SJSA1 (cell line): ENCODE results near the gene CDKAL1. TPM values are rescaled to one million over a fixed set of nuclear protein-coding genes. Genes with fewer than 3 reads are reported as not detected.
"Not testable (repeated sequence)": the region's sequence is repeated elsewhere in the genome, so short reads cannot be mapped to it uniquely, and the experiment has no call there.

ENCODE experiments used
- DNase-seq, 2 experiments: peaks; one replicate each; pipeline ENCODE4 v3.0.0-alpha.2; 2015 to 2020; ENCODE audit warnings: low spot score in 2 of 2, low read depth in 1 of 2
- H3K27ac ChIP-seq: fragments of 250-450 bp; sonication (Bioruptor Pico); 2 replicates; pipeline ENCODE4 v1.5.1; 2020; ENCODE audit warnings: mild to moderate bottlenecking, moderate library complexity
- H3K27me3 ChIP-seq: fragments of 250-450 bp; sonication (Bioruptor Pico); replicated peaks from 2 replicates; pipeline ENCODE4 v1.5.1; 2020; ENCODE audit warnings: mild to moderate bottlenecking, moderate library complexity
- H3K36me3 ChIP-seq: fragments of 250-450 bp; sonication (Bioruptor Pico); 2 replicates; pipeline ENCODE4 v1.5.1; 2020; ENCODE audit warnings: mild to moderate bottlenecking
- H3K4me1 ChIP-seq: fragments of 250-450 bp; sonication (Bioruptor Pico); replicated peaks from 2 replicates; pipeline ENCODE4 v1.6.1; 2021; ENCODE audit warnings: mild to moderate bottlenecking
- H3K4me3 ChIP-seq: fragments of 250-450 bp; sonication (Bioruptor Pico); 2 replicates; pipeline ENCODE4 v1.5.1; 2020; ENCODE audit warnings: mild to moderate bottlenecking
- H3K9me3 ChIP-seq: fragments of 250-450 bp; sonication (Bioruptor Pico); replicated peaks from 2 replicates; pipeline ENCODE4 v1.5.1; 2020; ENCODE audit warnings: mild to moderate bottlenecking
- total RNA-seq: library from RNA; depleted of rRNA; stranded (reverse); fragments of >200 nt; shearing (Covaris generic); gene quantifications from 2 replicates; pipeline ENCODE4 v1.2.3, GENCODE V29; 2014

CDKAL1 gene
- total RNA-seq, 1 experiment from 2014 or later: 25.7 TPM

- Histone ChIP-seq H3K36me3 (no peaks in the 10 kb centered on the region), H3K9me3 (no peaks in the 10 kb centered on the region), H3K27ac (no peak overlapping the region), H3K4me3 (no peak overlapping the region), H3K27me3 (no peaks in the 10 kb centered on the region), H3K4me1 (no peaks in the 10 kb centered on the region)
- no peak for DNase-seq
Observed at GRCh38 chr6:20900389-20901160, 366.3 kb downstream of the CDKAL1 start.

GRCh38 chr6:20905377-20905776 lies 371.1 kb downstream of the CDKAL1 start:
- no peak overlapping the region for H3K4me3 ChIP-seq
- H3K27me3 ChIP-seq: no peaks in the 10 kb centered on the region
- DNase-seq: no peak
- peaks cover 11% of the 10 kb centered on the region for H3K4me1 ChIP-seq
- no peaks in the 10 kb centered on the region for H3K36me3 ChIP-seq
- H3K9me3 ChIP-seq: no peaks in the 10 kb centered on the region
- no peak overlapping the region for H3K27ac ChIP-seq

DNA sequence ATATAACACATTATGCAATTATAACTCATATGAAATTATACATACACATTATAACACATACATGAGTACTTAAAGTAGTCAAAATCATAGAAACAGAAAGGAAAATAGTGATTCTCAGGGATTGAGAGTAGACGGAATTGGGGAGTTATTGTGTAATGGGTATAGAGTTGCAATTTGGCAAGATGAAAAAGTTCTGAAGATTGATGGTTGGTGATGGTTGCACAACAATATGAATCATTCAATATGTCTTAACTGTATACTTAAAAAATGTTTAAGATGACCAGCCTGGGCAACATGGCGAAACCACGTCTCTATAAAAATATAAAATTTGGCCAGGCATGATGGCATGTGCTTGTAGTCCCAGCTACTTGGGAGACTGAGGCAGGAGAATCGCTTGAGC lies 372.7 kb downstream of the CDKAL1 start:
- Histone ChIP-seq H3K27me3 (no peaks in the 10 kb centered on the region), H3K9me3 (no peaks in the 10 kb centered on the region), H3K27ac (no peak overlapping the region), H3K4me3 (no peak overlapping the region), H3K4me1 (peaks cover 25% of the 10 kb centered on the region), H3K36me3 (no peaks in the 10 kb centered on the region)
- no peak for DNase-seq

DNA sequence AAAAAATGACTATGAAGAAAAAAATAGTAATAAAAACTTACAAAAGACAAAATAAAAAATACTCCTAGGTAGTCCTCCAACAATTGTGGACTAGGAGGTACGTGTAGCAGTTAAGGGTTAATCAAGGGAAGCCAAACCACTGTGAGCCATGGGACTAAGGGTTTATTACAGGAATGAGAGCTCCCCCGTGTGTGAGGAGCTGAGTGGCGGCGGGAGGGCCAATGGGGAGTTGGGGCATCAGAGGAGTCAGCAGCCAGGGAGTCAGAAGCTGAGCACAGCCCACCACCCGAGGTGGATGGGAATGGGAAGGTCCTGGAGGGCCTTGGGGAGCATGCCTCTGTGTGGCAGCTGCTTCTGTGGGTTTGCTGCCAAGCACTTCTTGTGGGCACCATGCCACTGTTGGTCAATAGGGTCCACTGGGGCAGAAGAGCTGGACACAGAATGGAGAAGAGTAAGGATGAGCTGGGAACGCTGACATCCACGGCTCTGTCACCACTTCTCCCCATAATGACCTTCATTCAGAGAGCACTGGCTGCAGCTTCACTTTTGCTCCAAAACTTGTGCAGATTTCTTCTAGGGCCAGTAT lies 373.3 kb downstream of the CDKAL1 start:
- Histone ChIP-seq H3K36me3 (no peaks in the 10 kb centered on the region), H3K9me3 (no peaks in the 10 kb centered on the region), H3K4me1 (peaks cover 32% of the 10 kb centered on the region), H3K27me3 (no peaks in the 10 kb centered on the region), H3K4me3 (no peak overlapping the region), H3K27ac (no peak overlapping the region)
- no peak for DNase-seq

GRCh38 chr6:20909621-20910020 lies 375.4 kb downstream of the CDKAL1 start:
- H3K27me3 ChIP-seq: no peaks in the 10 kb centered on the region
- DNase-seq: no peak
- H3K4me3 ChIP-seq: no peak overlapping the region
- H3K4me1 ChIP-seq: peaks cover 32% of the 10 kb centered on the region
- H3K9me3 ChIP-seq: no peaks in the 10 kb centered on the region
- no peaks in the 10 kb centered on the region for H3K36me3 ChIP-seq
- H3K27ac ChIP-seq: no peak overlapping the region

- DNase-seq: peak in 1 of 2 experiments; percentile 60
- H3K4me1 ChIP-seq: peaks cover 32% of the 10 kb centered on the region
- no peak overlapping the region for H3K4me3 ChIP-seq
- no peaks in the 10 kb centered on the region for H3K36me3 ChIP-seq
- H3K27ac ChIP-seq: 0 out of 2 replicates have a peak overlapping the region, but pooled peaks have one; percentile 7
- H3K27me3 ChIP-seq: no peaks in the 10 kb centered on the region
- no peaks in the 10 kb centered on the region; the same call in 1 of the 2 replicates for H3K9me3 ChIP-seq
Observed at GRCh38 chr6:20911712-20912111, 377.5 kb downstream of the CDKAL1 start.

DNA sequence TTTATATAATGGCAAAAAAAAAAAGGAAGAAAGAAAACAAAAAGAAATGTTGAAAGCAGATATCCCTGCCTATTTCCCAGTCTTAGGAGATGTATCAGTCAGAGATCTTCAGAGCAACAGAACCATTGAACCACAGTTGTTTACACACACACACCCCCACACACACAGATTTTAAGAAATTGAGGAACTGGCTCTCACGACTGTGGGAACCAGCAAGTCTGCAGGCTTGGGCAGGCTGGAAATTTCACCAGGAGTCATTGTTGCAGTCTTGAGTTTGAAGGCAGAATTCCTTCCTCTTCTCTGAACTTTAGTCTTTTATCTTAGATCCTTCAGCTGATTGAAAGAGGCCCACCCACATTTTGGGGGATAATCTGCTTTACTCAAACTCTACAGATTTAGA lies 380.9 kb downstream of the CDKAL1 start:
- DNase-seq: no peak
- no peak overlapping the region for H3K4me3 ChIP-seq
- no peaks in the 10 kb centered on the region for H3K27me3 ChIP-seq
- peaks cover 21% of the 10 kb centered on the region for H3K4me1 ChIP-seq
- H3K9me3 ChIP-seq: no peaks in the 10 kb centered on the region; the same call in 1 of the 2 replicates
- no peak overlapping the region for H3K27ac ChIP-seq
- H3K36me3 ChIP-seq: no peaks in the 10 kb centered on the region

GRCh38 chr6:20915626-20916025 lies 381.4 kb downstream of the CDKAL1 start:
- Histone ChIP-seq H3K27ac (no peak overlapping the region), H3K9me3 (no peaks in the 10 kb centered on the region; the same call in 1 of the 2 replicates), H3K4me1 (peaks cover 20% of the 10 kb centered on the region), H3K36me3 (no peaks in the 10 kb centered on the region), H3K27me3 (no peaks in the 10 kb centered on the region), H3K4me3 (no peak overlapping the region)
- no peak for DNase-seq

GRCh38 chr6:20916086-20916485 lies 381.8 kb downstream of the CDKAL1 start:
- DNase-seq: no peak
- H3K4me1 ChIP-seq: peaks cover 16% of the 10 kb centered on the region
- H3K36me3 ChIP-seq: no peaks in the 10 kb centered on the region
- no peaks in the 10 kb centered on the region for H3K27me3 ChIP-seq
- no peaks in the 10 kb centered on the region; the same call in 1 of the 2 replicates for H3K9me3 ChIP-seq
- H3K27ac ChIP-seq: no peak overlapping the region
- H3K4me3 ChIP-seq: no peak overlapping the region

DNA sequence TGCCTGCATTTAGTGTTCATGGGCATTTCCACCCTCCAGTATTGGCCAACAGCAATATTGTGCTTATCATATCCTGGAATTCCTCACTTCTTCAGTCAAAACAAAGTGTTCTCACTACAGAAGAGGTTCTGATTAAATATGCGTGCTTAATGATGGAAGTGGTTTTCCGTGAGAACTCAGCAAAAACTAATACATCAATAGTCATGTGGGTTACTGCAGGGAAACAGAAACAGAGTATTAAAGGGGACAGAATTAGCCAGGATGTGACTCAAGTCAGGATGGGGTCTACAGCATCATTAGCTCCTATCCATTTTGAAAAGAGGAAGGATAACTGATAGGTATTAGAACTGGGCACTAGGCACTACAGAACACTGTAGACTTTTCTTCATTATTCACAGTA lies 384.6 kb downstream of the CDKAL1 start:
- no peaks in the 10 kb centered on the region for H3K36me3 ChIP-seq
- no peaks in the 10 kb centered on the region; the same call in 1 of the 2 replicates for H3K9me3 ChIP-seq
- DNase-seq: no peak
- no peak overlapping the region for H3K4me3 ChIP-seq
- H3K27ac ChIP-seq: no peak overlapping the region
- H3K4me1 ChIP-seq: no peaks in the 10 kb centered on the region
- no peaks in the 10 kb centered on the region for H3K27me3 ChIP-seq

DNA sequence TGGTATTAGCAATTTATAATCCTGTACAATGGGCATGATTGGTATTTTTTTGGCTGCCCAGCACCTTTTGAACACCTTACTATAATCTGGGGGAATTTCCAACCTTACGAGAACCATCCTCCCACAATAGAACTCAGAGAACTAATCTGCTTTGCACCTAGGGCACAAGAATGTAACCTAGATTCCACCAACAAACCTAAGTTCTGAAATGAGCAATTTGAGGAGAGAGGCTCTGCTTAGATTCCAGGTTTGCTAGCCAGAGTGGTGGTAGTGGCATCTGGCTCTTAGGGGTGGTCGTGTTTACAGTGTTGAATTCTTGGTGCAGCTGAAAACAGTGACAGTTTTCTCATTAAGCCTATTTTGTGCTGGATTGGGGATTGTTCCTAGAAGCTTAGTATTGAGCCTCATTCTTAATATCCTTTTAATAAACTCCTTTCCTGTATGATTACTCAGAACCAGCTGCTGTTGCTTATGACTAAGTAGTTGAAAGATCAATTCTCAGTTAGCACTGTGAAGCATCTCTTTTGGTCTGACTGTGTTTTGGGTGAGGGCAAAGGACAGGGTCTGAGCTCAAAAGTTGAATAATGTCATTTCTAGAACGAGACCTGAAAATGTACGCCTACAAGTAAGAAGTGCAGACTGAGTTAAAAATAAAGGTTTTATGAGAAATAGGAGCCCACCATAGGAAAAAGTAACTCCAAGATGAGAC lies 385.6 kb downstream of the CDKAL1 start:
- H3K4me1 ChIP-seq: peaks cover 4% of the 10 kb centered on the region
- H3K9me3 ChIP-seq: no peaks in the 10 kb centered on the region; the same call in 1 of the 2 replicates
- H3K36me3 ChIP-seq: no peaks in the 10 kb centered on the region
- no peaks in the 10 kb centered on the region for H3K27me3 ChIP-seq
- H3K4me3 ChIP-seq: no peak overlapping the region
- no peak overlapping the region for H3K27ac ChIP-seq
- no peak for DNase-seq

DNA sequence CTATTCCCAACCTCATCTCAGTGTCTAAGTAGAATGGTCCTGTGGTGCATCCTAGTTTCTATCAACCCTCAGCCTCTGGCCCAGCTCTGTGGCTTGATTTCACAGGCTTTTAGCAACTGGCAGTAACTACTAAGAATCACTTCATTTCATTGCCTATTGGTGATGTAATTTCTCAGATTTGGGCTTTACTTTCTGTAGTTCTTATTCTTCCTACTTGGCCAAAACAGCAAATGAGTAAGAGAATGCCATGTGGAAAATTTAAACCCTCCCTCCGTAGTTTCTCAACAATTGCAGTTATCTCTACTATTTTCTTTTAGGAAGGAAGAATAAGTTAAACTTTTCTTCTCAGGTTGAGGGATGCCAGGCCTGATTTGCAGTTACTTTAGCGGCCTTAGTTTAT lies 387.3 kb downstream of the CDKAL1 start:
- no peak for DNase-seq

GRCh38 chr6:20922743-20923142 lies 388.5 kb downstream of the CDKAL1 start:
- H3K4me1 ChIP-seq: peaks cover 12% of the 10 kb centered on the region
- no peaks in the 10 kb centered on the region for H3K36me3 ChIP-seq
- H3K27ac ChIP-seq: no peak overlapping the region
- no peak for DNase-seq
- no peaks in the 10 kb centered on the region for H3K27me3 ChIP-seq
- no peak overlapping the region for H3K4me3 ChIP-seq
- H3K9me3 ChIP-seq: no peaks in the 10 kb centered on the region

More for the DNA sequence above, 387.3 kb downstream of the CDKAL1 start:
- no peak overlapping the region for H3K27ac ChIP-seq
- no peak overlapping the region for H3K4me3 ChIP-seq
- H3K4me1 ChIP-seq: peaks cover 12% of the 10 kb centered on the region
- no peaks in the 10 kb centered on the region for H3K9me3 ChIP-seq
- no peaks in the 10 kb centered on the region for H3K27me3 ChIP-seq
- H3K36me3 ChIP-seq: no peaks in the 10 kb centered on the region

GRCh38 chr6:20924094-20924493 lies 389.8 kb downstream of the CDKAL1 start:
- not testable (repeated sequence) for H3K9me3 ChIP-seq, H3K27ac ChIP-seq, DNase-seq, H3K4me3 ChIP-seq, H3K27me3 ChIP-seq, H3K36me3 ChIP-seq
- peaks cover 12% of the 10 kb centered on the region for H3K4me1 ChIP-seq
